Measurements from ENCODE around the gene MCUB.
"Not testable (repeated sequence)": the region's sequence is repeated elsewhere in the genome, so short reads cannot be mapped to it uniquely, and the experiment has no call there.

The MCUB gene

GRCh38 chr4:109578846-109579245, 18.8 kb downstream of the MCUB start:
- DNase-seq (ENCODE audit: low read depth in 2 of 2): no peak

- DNase-seq (ENCODE audit: low read depth in 2 of 2): not testable (repeated sequence)
These were observed 20.0 kb downstream of the MCUB start for GRCh38 chr4:109579997-109580396.

GRCh38 chr4:109588176-109588575, 28.1 kb downstream of the MCUB start:
- peak; percentile 23 to 44 for DNase-seq (ENCODE audit: low read depth in 2 of 2)

GRCh38 chr4:109589119-109589518, 29.1 kb downstream of the MCUB start:
- DNase-seq (ENCODE audit: low read depth in 2 of 2): no peak

GRCh38 chr4:109589605-109590004, 29.6 kb downstream of the MCUB start:
- DNase-seq (ENCODE audit: low read depth in 2 of 2): no peak

GRCh38 chr4:109590905-109591304, 30.9 kb downstream of the MCUB start:
- no peak for DNase-seq (ENCODE audit: low read depth in 2 of 2)

GRCh38 chr4:109592367-109592766, 32.3 kb downstream of the MCUB start:
- no peak for DNase-seq (ENCODE audit: low read depth in 2 of 2)

- DNase-seq (ENCODE audit: low read depth in 2 of 2): not testable (repeated sequence)
These were observed 35.1 kb downstream of the MCUB start for GRCh38 chr4:109595123-109595522.

GRCh38 chr4:109596420-109597085, 36.5 kb downstream of the MCUB start:
- not testable (repeated sequence) for DNase-seq (ENCODE audit: low read depth in 2 of 2)

- no peak for DNase-seq (ENCODE audit: low read depth in 2 of 2)
These were observed 39.1 kb downstream of the MCUB start for GRCh38 chr4:109599046-109599652.

- no peak for DNase-seq (ENCODE audit: low read depth in 2 of 2)
These were observed 40.4 kb downstream of the MCUB start for GRCh38 chr4:109600431-109600830.

GRCh38 chr4:109601336-109601735, 41.3 kb downstream of the MCUB start:
- no peak for DNase-seq (ENCODE audit: low read depth in 2 of 2)

GRCh38 chr4:109607976-109608375, 47.9 kb downstream of the MCUB start:
- DNase-seq (ENCODE audit: low read depth in 2 of 2): no peak

- no peak for DNase-seq (ENCODE audit: low read depth in 2 of 2)
These were observed 48.8 kb downstream of the MCUB start for GRCh38 chr4:109608879-109609278.

- no peak for DNase-seq (ENCODE audit: low read depth in 2 of 2)
These were observed 49.4 kb downstream of the MCUB start for GRCh38 chr4:109609431-109609830.

- DNase-seq (ENCODE audit: low read depth in 2 of 2): no peak
These were observed 50.4 kb downstream of the MCUB start for GRCh38 chr4:109610489-109610888.

GRCh38 chr4:109611045-109611646, 51.1 kb downstream of the MCUB start:
- DNase-seq (ENCODE audit: low read depth in 2 of 2): no peak

GRCh38 chr4:109614015-109614414, 54.0 kb downstream of the MCUB start:
- DNase-seq (ENCODE audit: low read depth in 2 of 2): no peak

- no peak for DNase-seq (ENCODE audit: low read depth in 2 of 2)
These were observed 54.4 kb downstream of the MCUB start for GRCh38 chr4:109614466-109614865.

GRCh38 chr4:109615742-109616141, 55.7 kb downstream of the MCUB start:
- DNase-seq (ENCODE audit: low read depth in 2 of 2): no peak

GRCh38 chr4:109616243-109616642, 56.2 kb downstream of the MCUB start:
- no peak for DNase-seq (ENCODE audit: low read depth in 2 of 2)

GRCh38 chr4:109622626-109623025, 62.6 kb downstream of the MCUB start:
- DNase-seq (ENCODE audit: low read depth in 2 of 2): no peak

- no peak for DNase-seq (ENCODE audit: low read depth in 2 of 2)
These were observed 64.5 kb downstream of the MCUB start for GRCh38 chr4:109624536-109624935.

Data from stimulated activated CD4-positive, alpha-beta T cell treated with anti-CD3 and anti-CD28 coated beads, Interleukin-4, amount 100 ng/mL, for 48 hours (primary cell).